ENCODE measurements around the gene LY6G6D.

LY6G6D gene

DNA sequence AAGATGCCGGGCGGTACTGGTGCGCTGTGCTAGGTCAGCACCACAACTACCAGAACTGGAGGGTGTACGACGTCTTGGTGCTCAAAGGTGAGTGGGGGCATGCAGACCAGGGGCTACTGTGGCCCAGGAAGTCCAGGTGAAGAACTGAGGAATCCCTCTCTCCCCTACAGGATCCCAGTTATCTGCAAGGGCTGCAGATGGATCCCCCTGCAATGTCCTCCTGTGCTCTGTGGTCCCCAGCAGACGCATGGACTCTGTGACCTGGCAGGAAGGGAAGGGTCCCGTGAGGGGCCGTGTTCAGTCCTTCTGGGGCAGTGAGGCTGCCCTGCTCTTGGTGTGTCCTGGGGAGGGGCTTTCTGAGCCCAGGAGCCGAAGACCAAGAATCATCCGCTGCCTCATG lies 7.4 kb upstream of the LY6G6D start:
- TF ChIP-seq, protein P1, sequence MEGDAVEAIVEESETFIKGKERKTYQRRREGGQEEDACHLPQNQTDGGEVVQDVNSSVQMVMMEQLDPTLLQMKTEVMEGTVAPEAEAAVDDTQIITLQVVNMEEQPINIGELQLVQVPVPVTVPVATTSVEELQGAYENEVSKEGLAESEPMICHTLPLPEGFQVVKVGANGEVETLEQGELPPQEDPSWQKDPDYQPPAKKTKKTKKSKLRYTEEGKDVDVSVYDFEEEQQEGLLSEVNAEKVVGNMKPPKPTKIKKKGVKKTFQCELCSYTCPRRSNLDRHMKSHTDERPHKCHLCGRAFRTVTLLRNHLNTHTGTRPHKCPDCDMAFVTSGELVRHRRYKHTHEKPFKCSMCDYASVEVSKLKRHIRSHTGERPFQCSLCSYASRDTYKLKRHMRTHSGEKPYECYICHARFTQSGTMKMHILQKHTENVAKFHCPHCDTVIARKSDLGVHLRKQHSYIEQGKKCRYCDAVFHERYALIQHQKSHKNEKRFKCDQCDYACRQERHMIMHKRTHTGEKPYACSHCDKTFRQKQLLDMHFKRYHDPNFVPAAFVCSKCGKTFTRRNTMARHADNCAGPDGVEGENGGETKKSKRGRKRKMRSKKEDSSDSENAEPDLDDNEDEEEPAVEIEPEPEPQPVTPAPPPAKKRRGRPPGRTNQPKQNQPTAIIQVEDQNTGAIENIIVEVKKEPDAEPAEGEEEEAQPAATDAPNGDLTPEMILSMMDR (IDR thresholded peaks at IDR 0.05), result no peak

DNA sequence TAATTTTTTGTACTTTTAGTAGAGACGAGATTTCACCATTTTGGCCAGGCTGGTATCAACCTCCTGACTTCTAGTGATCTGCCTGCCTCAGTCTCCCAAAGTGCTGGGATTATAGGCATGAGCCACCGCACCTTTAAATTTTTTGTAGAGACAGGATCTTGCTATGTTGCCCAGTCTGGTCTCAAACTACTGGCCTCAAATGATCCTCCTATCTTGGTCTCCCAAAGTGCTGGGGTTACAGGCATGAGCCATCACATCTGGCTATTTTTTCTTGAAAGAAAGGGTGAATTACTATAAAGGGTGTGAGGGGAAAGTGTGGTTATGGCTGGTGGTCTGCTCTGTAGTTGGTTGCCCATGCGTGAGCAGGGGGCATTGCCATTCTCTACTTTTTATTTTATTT lies 6.9 kb upstream of the LY6G6D start:
- TF ChIP-seq, protein P1 (IDR thresholded peaks at IDR 0.05), result no peak

DNA sequence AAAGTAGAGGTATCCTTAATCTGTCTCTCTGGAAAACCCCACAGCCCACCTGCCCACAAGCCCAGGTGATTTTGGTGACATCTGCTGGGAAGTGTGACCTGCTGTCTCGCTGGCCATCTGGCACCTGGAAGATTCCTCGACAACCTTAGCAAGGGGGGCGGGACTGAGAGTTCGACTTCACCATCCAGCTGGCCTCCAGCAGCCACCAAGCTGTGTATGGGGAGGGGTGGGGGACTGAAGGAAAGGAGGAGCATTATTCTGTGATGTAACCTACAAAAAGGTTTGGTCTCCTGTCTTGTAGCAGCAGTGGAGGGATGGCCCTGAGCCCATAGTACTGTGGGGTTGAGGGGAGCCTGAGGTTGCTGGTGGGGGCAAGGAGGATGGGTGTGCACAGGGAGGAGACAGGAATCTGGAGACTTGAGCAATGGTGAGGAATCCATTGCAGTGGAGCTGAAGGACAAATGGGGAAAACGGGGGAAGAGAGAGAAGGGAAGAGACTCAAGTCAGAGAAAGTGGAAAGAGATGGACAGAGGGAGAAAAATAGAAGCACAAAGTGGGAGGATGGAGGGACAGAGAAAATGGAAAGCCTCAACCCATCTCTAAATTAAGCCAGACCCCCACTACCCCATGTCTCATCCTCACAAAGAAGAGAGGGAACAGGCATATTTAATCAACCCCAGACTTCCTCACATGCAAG lies 4.5 kb upstream of the LY6G6D start:
- TF ChIP-seq, protein P1 (IDR thresholded peaks at IDR 0.05), result no peak

DNA sequence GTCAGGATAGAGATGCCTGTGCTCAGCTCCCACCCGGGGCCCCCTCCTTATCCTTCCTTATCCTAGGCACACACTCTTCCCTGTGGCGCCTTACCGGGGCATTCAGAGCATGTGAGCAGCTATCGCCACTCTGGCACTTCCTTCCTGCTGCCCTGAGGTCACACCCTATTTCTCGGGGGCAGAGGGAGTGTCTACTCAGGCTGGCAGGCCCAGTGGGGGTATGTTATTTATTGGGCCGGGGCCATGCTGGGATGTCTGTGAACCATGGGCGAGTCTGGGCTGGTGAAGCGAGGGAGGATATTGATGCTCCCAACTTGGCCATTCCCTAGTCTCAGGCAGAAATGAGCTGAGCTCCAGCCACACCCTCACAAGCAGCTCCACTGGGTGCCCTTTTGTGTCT lies 3.9 kb upstream of the LY6G6D start:
- TF ChIP-seq, protein P1 (IDR thresholded peaks at IDR 0.05), result no peak

DNA sequence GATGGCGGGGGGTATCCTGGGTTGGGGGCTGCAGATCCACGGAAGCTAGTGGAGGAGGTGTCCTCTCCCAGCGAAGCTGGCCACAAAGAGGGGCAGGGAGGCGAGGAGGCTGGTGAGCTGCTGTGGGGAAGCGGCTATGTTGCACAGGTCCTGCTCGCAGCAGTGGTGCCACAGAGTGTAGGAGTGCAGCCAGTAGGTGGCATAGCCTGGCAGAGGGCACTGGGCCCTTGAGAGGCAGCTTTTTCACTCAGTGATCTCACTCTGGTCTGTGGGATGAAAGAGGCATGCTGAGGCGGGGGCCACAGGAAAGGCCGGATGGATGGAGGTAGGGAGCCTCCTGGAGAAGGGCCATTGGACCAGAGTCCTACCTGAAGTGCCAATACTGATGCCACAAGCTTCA lies 2.9 kb upstream of the LY6G6D start:
- TF ChIP-seq, protein P1 (IDR thresholded peaks at IDR 0.05), result no peak; the same call in 1 of the 2 replicates

DNA sequence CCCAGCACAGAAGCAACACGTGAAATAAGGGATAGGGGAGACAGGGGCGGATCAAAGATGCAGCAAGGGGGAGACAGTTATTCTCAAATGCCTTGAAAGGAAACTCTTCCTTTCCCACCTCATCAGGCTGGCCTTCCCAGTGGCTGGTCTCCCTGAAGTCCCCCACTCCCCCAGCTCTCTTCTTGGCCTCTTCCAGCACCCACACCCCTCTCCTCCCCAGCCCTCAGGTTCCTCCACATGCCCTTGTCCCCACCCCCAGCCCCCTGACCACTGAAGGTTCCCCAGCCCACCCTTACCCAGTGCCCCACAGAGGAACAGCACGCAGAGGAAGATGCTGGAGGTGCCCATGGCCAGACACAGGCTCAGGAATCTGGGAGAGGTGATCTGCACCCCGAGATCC lies 1.7 kb upstream of the LY6G6D start:
- TF ChIP-seq, protein P1 (IDR thresholded peaks at IDR 0.05), result no peak

DNA sequence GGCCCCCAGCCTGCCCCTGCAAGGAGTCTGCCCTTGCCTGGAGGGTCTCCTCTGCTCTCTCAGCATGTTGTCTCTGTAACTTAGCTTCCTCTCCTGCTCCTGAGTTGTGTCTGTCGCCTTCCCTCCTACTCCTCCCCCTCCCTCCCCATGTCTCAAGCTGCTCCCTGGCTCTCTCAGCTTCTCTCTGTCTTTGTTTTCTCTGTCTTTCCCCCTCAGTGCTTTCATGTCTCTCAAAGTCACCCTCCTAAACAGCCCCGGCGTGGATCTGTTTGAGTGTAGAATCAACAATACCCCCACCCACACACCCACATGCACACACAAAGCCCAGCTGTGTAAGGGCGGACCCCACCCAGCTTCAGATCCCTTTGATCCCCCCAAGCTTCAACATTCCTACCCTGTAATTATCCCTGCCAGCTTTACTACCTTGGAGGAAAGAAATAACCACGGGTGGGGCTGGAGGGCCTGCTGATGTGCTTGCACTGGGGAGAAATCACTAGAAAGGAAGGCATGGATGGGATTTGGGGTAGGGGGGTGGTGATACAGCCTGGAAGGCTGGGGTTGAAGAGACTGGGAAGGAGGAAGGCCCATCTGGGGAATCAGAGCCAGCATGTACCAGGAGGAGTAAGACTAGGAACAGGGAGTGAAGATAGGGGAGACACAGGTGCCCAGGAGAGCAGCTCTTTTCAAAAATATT lies 1.0 kb upstream of the LY6G6D start:
- TF ChIP-seq, protein P1 (IDR thresholded peaks at IDR 0.05), result no peak
